B cell (primary cell): ENCODE results near the gene MFSD12. TPM values are rescaled to one million over a fixed set of nuclear protein-coding genes. Genes with fewer than 3 reads are reported as not detected.

Experiments
- ATAC-seq: fragments of 200-7000 bp; cut with Tn5 transposase; one replicate; pipeline ENCODE4 v1.10.0; 2021; ENCODE audit warnings: low read depth, mild to moderate bottlenecking, moderate number of reproducible peaks, moderate library complexity
- CTCF ChIA-PET: fragments of 350-600 bp; sonication (Branson Sonifier 250); formaldehyde crosslinking; loops from one replicate; lab custom pipeline; 2021; ENCODE audit warnings: antibody characterized with exemption, inconsistent platforms; lab: Charles Lee
- POLR2A ChIA-PET: fragments of 350-600 bp; sonication (Branson Sonifier 250); formaldehyde crosslinking; loops from one replicate; lab custom pipeline; 2021; ENCODE audit warnings: antibody characterized with exemption; lab: Charles Lee
- DNase-seq: peaks from one replicate; pipeline ENCODE4 v3.0.0; 2013
- H2AFZ ChIP-seq: 2 replicates; pipeline ENCODE4 v1.6.1; 2012; ENCODE audit warnings: mild to moderate bottlenecking, low read depth, low read length; ENCODE audit not compliant: insufficient read depth, poor library complexity, severe bottlenecking
- H3K27ac ChIP-seq, 2 donors: 1 replicate in 1 of 2; 2 replicates in 1 of 2; pipeline ENCODE4 v1.5.1; 2012 to 2013; ENCODE audit warnings: low read length in 2 of 2, mild to moderate bottlenecking in 2 of 2, moderate library complexity in 1 of 2
- H3K27me3 ChIP-seq, 4 experiments: fragments of 200-600 bp in 1 of 4; sonication (generic) in 1 of 4; replicated peaks in 1 of 4; 1 replicate in 2 of 4; 2 replicates in 2 of 4; pipeline versions ENCODE4 v1.6.1 to v1.7.0; 2013 to 2016; ENCODE audit warnings: low read length in 3 of 4, mild to moderate bottlenecking in 2 of 4, mixed read lengths in 1 of 4, moderate library complexity in 1 of 4; ENCODE audit not compliant: insufficient read depth in 4 of 4, control insufficient read depth in 3 of 4; ENCODE audit errors: control extremely low read depth in 1 of 4
- H3K36me3 ChIP-seq, 2 experiments: replicated peaks in 1 of 2; 1 replicate in 1 of 2; 2 replicates in 1 of 2; pipeline versions ENCODE4 v1.6.1 to v1.7.1; 2013; ENCODE audit warnings: low read length in 1 of 2; ENCODE audit not compliant: insufficient read depth in 2 of 2, control insufficient read depth in 1 of 2; ENCODE audit errors: control extremely low read depth in 1 of 2, extremely low read depth in 1 of 2
- H3K4me1 ChIP-seq, 2 donors: fragments of 200-600 bp in 1 of 2; sonication (generic) in 1 of 2; 1 replicate in 1 of 2; 2 replicates in 1 of 2; pipeline versions ENCODE4 v1.5.1 to v1.6.1; 2013 to 2017; ENCODE audit warnings: low read length in 2 of 2; ENCODE audit not compliant: control insufficient read depth in 2 of 2, insufficient read depth in 2 of 2
- H3K4me2 ChIP-seq: replicated peaks from 2 replicates; pipeline ENCODE3; 2012; ENCODE audit warnings: mild to moderate bottlenecking, low read depth, low read length; ENCODE audit not compliant: poor library complexity, severe bottlenecking
- H3K4me3 ChIP-seq, 5 experiments: fragments of 200-600 bp in 1 of 5; sonication (generic) in 1 of 5; 1 replicate in 3 of 5; 2 replicates in 2 of 5; pipeline versions ENCODE4 v1.5.1 to v1.7.0; 2011 to 2016; ENCODE audit warnings: low read length in 4 of 5, mild to moderate bottlenecking in 4 of 5, low read depth in 2 of 5, control low read depth in 1 of 5, moderate library complexity in 1 of 5; ENCODE audit not compliant: insufficient read depth in 1 of 5; ENCODE audit errors: control extremely low read depth in 1 of 5, extremely low read depth in 1 of 5
- H3K79me2 ChIP-seq: fragments of 200-600 bp; sonication (generic); one replicate; pipeline ENCODE4 v1.6.0; 2016; ENCODE audit warnings: low read length; ENCODE audit not compliant: control insufficient read depth, insufficient read depth
- H3K9ac ChIP-seq: fragments of 200-600 bp; sonication (generic); 2 replicates; pipeline ENCODE4 v1.6.1; 2017; ENCODE audit warnings: mild to moderate bottlenecking, low read length, moderate library complexity
- H3K9me3 ChIP-seq, 3 donors: one replicate each; pipeline versions ENCODE4 v1.6.1 to v1.7.1; 2013; ENCODE audit warnings: low read length in 2 of 3; ENCODE audit not compliant: control insufficient read depth in 2 of 3, insufficient read depth in 1 of 3; ENCODE audit errors: control extremely low read depth in 1 of 3
- H4K20me1 ChIP-seq: 2 replicates; pipeline ENCODE4 v1.6.0; 2012; ENCODE audit warnings: mild to moderate bottlenecking, low read length; ENCODE audit not compliant: insufficient read depth, control insufficient read depth, poor library complexity, severe bottlenecking
- H3K27ac Mint-ChIP-seq: one replicate; pipeline ENCODE4 v1.8.0; 2021; ENCODE audit warnings: mixed read lengths
- H3K27me3 Mint-ChIP-seq: one replicate; pipeline ENCODE4 v1.8.0; 2021; ENCODE audit warnings: mixed read lengths
- H3K4me1 Mint-ChIP-seq: one replicate; pipeline ENCODE4 v1.8.0; 2021; ENCODE audit warnings: mixed read lengths
- H3K4me3 Mint-ChIP-seq: one replicate; pipeline ENCODE4 v1.8.0; 2021; ENCODE audit warnings: mixed read lengths
- H3K9me3 Mint-ChIP-seq: one replicate; pipeline ENCODE4 v1.8.0; 2022; ENCODE audit warnings: mixed read lengths; ENCODE audit not compliant: insufficient read depth
- EZH2 ChIP-seq: IDR thresholded peaks from 2 replicates; pipeline ENCODE4 v1.6.1; 2012; ENCODE audit warnings: borderline replicate concordance, low read depth, mild to moderate bottlenecking, moderate library complexity, low read length; ENCODE audit not compliant: insufficient read depth, poor library complexity, severe bottlenecking
- WGBS: methylation state at CpG from one replicate; pipeline ENCODE4 v1.1.5; 2013; ENCODE audit warnings: missing lambda C conversion rate; ENCODE audit not compliant: insufficient coverage; 5-methylcytosine and 5-hydroxymethylcytosine counted together
- intact Hi-C: fragments of 100-400 bp; cut with micrococcal nuclease; formaldehyde crosslinking; loops from one replicate; pipeline ENCODE4 v1.10.0; 2022
- polyA plus RNA-seq: library from polyadenylated mRNA; depleted of rRNA; stranded (reverse); fragments of >200 nt; gene quantifications from 2 replicates; pipeline ENCODE4 v1.2.3, GENCODE V29; 2012
- total RNA-seq, 2 donors: library from RNA; stranded (reverse); fragments of 120-200 nt in 1 of 2; gene quantifications; 1 replicate in 1 of 2; 2 replicates in 1 of 2; pipeline versions ENCODE4 v1.2.3 to v1.2.4, GENCODE V29; 2013 to 2022
- TF ChIP-seq, protein P1 (sequence below): fragments of 200-600 bp; IDR thresholded peaks from one replicate; pipeline ENCODE4 v1.8.0; 2022; ENCODE audit warnings: antibody characterized with exemption, mild to moderate bottlenecking

MFSD12 gene
- total and polyA plus RNA-seq, 2 donors (not counting 1 experiment from before 2014, with no cell fraction given), result 100 to 154 TPM

DNA sequence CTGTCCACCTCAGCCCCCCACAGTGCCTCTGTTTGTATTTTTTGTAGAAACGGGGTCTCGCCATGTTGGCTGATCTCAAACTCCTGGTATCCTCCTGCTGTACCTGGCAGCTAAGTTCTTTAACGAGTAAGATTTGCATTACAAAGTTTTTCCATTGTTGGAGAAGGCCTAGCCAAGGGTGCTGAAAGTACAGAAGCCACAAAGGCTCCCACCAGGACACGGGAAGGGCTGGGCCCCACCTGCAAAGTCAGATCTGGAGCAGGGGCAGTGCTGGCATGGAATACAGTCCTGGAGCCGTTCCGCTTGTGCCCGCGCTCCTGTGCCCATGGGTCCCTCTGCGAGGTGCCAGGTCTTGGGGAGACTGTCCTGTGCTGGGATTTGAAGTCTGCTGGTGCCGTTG, 39.1 kb downstream of the MFSD12 start:
- peak overlapping the region; percentile 32 for H3K27ac Mint-ChIP-seq
- H3K79me2 ChIP-seq, result peaks cover 98% of the 10 kb centered on the region
- DNase-seq (no peak), ATAC-seq (no peak)
- H3K4me1 Mint-ChIP-seq, result peaks cover 46% of the 10 kb centered on the region
- peaks cover 0 to 5% (median 0%) of the 10 kb centered on the region in 3 donors for H3K9me3 ChIP-seq
- no peak for TF ChIP-seq EZH2
- TF ChIP-seq, protein P1, sequence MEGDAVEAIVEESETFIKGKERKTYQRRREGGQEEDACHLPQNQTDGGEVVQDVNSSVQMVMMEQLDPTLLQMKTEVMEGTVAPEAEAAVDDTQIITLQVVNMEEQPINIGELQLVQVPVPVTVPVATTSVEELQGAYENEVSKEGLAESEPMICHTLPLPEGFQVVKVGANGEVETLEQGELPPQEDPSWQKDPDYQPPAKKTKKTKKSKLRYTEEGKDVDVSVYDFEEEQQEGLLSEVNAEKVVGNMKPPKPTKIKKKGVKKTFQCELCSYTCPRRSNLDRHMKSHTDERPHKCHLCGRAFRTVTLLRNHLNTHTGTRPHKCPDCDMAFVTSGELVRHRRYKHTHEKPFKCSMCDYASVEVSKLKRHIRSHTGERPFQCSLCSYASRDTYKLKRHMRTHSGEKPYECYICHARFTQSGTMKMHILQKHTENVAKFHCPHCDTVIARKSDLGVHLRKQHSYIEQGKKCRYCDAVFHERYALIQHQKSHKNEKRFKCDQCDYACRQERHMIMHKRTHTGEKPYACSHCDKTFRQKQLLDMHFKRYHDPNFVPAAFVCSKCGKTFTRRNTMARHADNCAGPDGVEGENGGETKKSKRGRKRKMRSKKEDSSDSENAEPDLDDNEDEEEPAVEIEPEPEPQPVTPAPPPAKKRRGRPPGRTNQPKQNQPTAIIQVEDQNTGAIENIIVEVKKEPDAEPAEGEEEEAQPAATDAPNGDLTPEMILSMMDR, result no peak
- 96% methylated on average over 10 of the region's 10 CpGs for WGBS
- H3K27me3 Mint-ChIP-seq, result no peaks in the 10 kb centered on the region
- peaks cover 97% of the 10 kb centered on the region for H4K20me1 ChIP-seq
- no peak overlapping the region for H3K27ac ChIP-seq
- POLR2A ChIA-PET, result no interaction called here
- H3K36me3 ChIP-seq, result peaks cover 0 to 35% of the 10 kb centered on the region in 2 experiments
- CTCF ChIA-PET, result interaction anchor here (0.7 to 0.8 kb wide), 2 partner anchors 85 to 740 kb away, joined by 3 read pairs; no protein-coding TSS in a partner anchor
- H3K4me2 ChIP-seq, result no peak overlapping the region
- intact Hi-C loops, result loop anchor here (5.0 kb wide), 1 partner anchor 34 kb away; no protein-coding TSS in a partner anchor
- H3K9me3 Mint-ChIP-seq, result no peaks in the 10 kb centered on the region
- H2AFZ ChIP-seq, result no peak overlapping the region
- peaks cover 10 to 31% of the 10 kb centered on the region in 2 donors for H3K4me1 ChIP-seq
- H3K4me3 ChIP-seq, result no peak overlapping the region
- no peak overlapping the region for H3K4me3 Mint-ChIP-seq
- no peaks in the 10 kb centered on the region for H3K27me3 ChIP-seq
- H3K9ac ChIP-seq, result no peak overlapping the region

GRCh38 chr19:3517638-3518037, 39.7 kb downstream of the MFSD12 start:
- H3K4me2 ChIP-seq, result no peak overlapping the region
- peaks cover 98% of the 10 kb centered on the region for H3K79me2 ChIP-seq
- peaks cover 0 to 5% (median 0%) of the 10 kb centered on the region in 3 donors for H3K9me3 ChIP-seq
- TF ChIP-seq, protein P1, result no peak
- TF ChIP-seq EZH2, result no peak
- Mint-ChIP-seq H3K9me3 (no peaks in the 10 kb centered on the region), H3K4me3 (no peak overlapping the region), H3K4me1 (peaks cover 47% of the 10 kb centered on the region), H3K27ac (no peak overlapping the region), H3K27me3 (no peaks in the 10 kb centered on the region)
- CTCF ChIA-PET, result interaction anchor here (0.7 to 1.2 kb wide), 2 partner anchors 27 to 740 kb away, joined by 3 read pairs; no protein-coding TSS in a partner anchor
- H3K36me3 ChIP-seq, result peaks cover 0 to 30% of the 10 kb centered on the region in 2 experiments
- DNase-seq (no peak), ATAC-seq (no peak)
- no peak overlapping the region for H2AFZ ChIP-seq
- H3K4me1 ChIP-seq, result peaks cover 10 to 31% of the 10 kb centered on the region in 2 donors
- intact Hi-C loops, result loop anchor here (5.0 kb wide), 1 partner anchor 35 kb away; no protein-coding TSS in a partner anchor
- POLR2A ChIA-PET, result interaction anchor here (0.7 kb wide), 1 partner anchor 57 kb away, joined by 5 read pairs; no protein-coding TSS in a partner anchor
- peaks cover 97% of the 10 kb centered on the region for H4K20me1 ChIP-seq
- WGBS, result no CpG with 5 or more reads among the region's 2 CpGs
- peak overlapping the region in 1 of 2 donors; percentile 21 for H3K27ac ChIP-seq
- no peaks in the 10 kb centered on the region for H3K27me3 ChIP-seq
- no peak overlapping the region for H3K9ac ChIP-seq
- H3K4me3 ChIP-seq, result no peak overlapping the region
